HepG2 (cell line): ENCODE results near the gene ATP1A1. TPM values are rescaled to one million over a fixed set of nuclear protein-coding genes. Genes with fewer than 3 reads are reported as not detected.

Experiments used
- CCDC6 ChIP-seq: sonication (generic); formaldehyde crosslinking; IDR thresholded peaks from 2 replicates; pipeline ENCODE4 v1.8.1; 2022; ENCODE audit warnings: mild to moderate bottlenecking, missing genetic modification reagents, moderate library complexity
- GZF1 ChIP-seq: sonication (generic); formaldehyde crosslinking; IDR thresholded peaks from 2 replicates; pipeline ENCODE4 v1.5.1; 2020; ENCODE audit warnings: mild to moderate bottlenecking, missing genetic modification reagents
- KAT2B ChIP-seq: fragments of 150-350 bp; IDR thresholded peaks from 2 replicates; pipeline ENCODE4 v1.6.1; 2014; ENCODE audit warnings: low read depth, low read length, borderline replicate concordance
- KDM3A ChIP-seq: IDR thresholded peaks from 2 replicates; pipeline ENCODE4 v1.6.1; 2018; ENCODE audit warnings: low read depth, missing compliant biosample characterization
- SCMH1 ChIP-seq: sonication (generic); formaldehyde crosslinking; IDR thresholded peaks from 2 replicates; pipeline ENCODE4 v1.9.0; 2021; ENCODE audit warnings: missing genetic modification reagents, mild to moderate bottlenecking, borderline replicate concordance
- SMAD9 ChIP-seq: sonication (generic); formaldehyde crosslinking; IDR thresholded peaks from 2 replicates; pipeline ENCODE4 v1.5.1; 2020; ENCODE audit warnings: mild to moderate bottlenecking, missing genetic modification reagents
- STAG1 ChIP-seq: sonication (generic); formaldehyde crosslinking; IDR thresholded peaks from 2 replicates; pipeline ENCODE4 v1.4.0; 2020; ENCODE audit warnings: missing genetic modification reagents
- TARDBP ChIP-seq: sonication (generic); formaldehyde crosslinking; IDR thresholded peaks from 2 replicates; pipeline ENCODE4 v1.8.0; 2022; ENCODE audit warnings: mild to moderate bottlenecking, missing genetic modification reagents
- THAP11 ChIP-seq: IDR thresholded peaks from 2 replicates; pipeline ENCODE4 v1.6.1; 2016; ENCODE audit warnings: missing biosample characterization, missing genetic modification reagents
- ZBTB20 ChIP-seq: sonication (generic); formaldehyde crosslinking; IDR thresholded peaks from 2 replicates; pipeline ENCODE4 v1.8.1; 2023; ENCODE audit warnings: missing genetic modification reagents, low read depth, mild to moderate bottlenecking, borderline replicate concordance
- ZNF12 ChIP-seq: sonication (generic); formaldehyde crosslinking; IDR thresholded peaks from 2 replicates; pipeline ENCODE4 v1.5.0; 2020; ENCODE audit warnings: missing genetic modification reagents
- ZNF225 ChIP-seq: sonication (generic); formaldehyde crosslinking; IDR thresholded peaks from 2 replicates; pipeline ENCODE4 v1.4.0; 2020; ENCODE audit warnings: mild to moderate bottlenecking, missing genetic modification reagents
- ZNF678 ChIP-seq: sonication (generic); formaldehyde crosslinking; IDR thresholded peaks from 2 replicates; pipeline ENCODE4 v1.4.0; 2020; ENCODE audit warnings: mild to moderate bottlenecking, missing genetic modification reagents
- ZSCAN9 ChIP-seq: IDR thresholded peaks from 2 replicates; pipeline ENCODE4 v1.6.1; 2016; ENCODE audit warnings: borderline replicate concordance
- polyA plus RNA-seq, 8 experiments: library from polyadenylated mRNA; depleted of rRNA in 3 of 8; stranded (reverse) in 7 of 8; unstranded in 1 of 8; fragments of >200 nt; fragmentation: Illumina TruSeq in 4 of 8; extraction: Trizol in 4 of 8; gene quantifications; 2 replicates each; pipeline versions ENCODE4 v1.2.1 to v1.2.3, GENCODE V29; 2011 to 2016; ENCODE audit warnings: low read depth in 4 of 8, missing spikeins in 1 of 8, mixed read lengths in 1 of 8; ENCODE audit not compliant: insufficient read depth in 1 of 8
- total RNA-seq, 5 experiments: library from RNA; depleted of rRNA; stranded (reverse); fragments of >200 nt; fragmentation: Illumina TruSeq; extraction: Trizol; gene quantifications; 2 replicates each; pipeline ENCODE4 v1.2.3, GENCODE V29; 2016; ENCODE audit warnings: low read depth in 1 of 5
- TF ChIP-seq, protein P1 (sequence below): sonication (generic); formaldehyde crosslinking; IDR thresholded peaks from 2 replicates; pipeline ENCODE4 v1.5.1; 2020; ENCODE audit warnings: missing genetic modification reagents, mild to moderate bottlenecking, borderline replicate concordance
- TF ChIP-seq, protein P2 (sequence below): fragments of 450-650 bp; IDR thresholded peaks from 2 replicates; pipeline ENCODE4 v1.6.1; 2016
- TF ChIP-seq, protein P3 (sequence below): IDR thresholded peaks from 2 replicates; pipeline ENCODE4 v1.6.1; 2012; ENCODE audit warnings: low read length, improper control_type of control experiment
- TF ChIP-seq, protein P4 (sequence below): sonication (generic); formaldehyde crosslinking; IDR thresholded peaks from 2 replicates; pipeline ENCODE4 v1.4.0; 2020; ENCODE audit warnings: mild to moderate bottlenecking, missing genetic modification reagents

The ATP1A1 gene
- total and polyA plus RNA-seq, 2 of the 13 experiments (the other 11 are each of a cell fraction or from before 2014, with no cell fraction given) = 280 to 705 TPM

DNA sequence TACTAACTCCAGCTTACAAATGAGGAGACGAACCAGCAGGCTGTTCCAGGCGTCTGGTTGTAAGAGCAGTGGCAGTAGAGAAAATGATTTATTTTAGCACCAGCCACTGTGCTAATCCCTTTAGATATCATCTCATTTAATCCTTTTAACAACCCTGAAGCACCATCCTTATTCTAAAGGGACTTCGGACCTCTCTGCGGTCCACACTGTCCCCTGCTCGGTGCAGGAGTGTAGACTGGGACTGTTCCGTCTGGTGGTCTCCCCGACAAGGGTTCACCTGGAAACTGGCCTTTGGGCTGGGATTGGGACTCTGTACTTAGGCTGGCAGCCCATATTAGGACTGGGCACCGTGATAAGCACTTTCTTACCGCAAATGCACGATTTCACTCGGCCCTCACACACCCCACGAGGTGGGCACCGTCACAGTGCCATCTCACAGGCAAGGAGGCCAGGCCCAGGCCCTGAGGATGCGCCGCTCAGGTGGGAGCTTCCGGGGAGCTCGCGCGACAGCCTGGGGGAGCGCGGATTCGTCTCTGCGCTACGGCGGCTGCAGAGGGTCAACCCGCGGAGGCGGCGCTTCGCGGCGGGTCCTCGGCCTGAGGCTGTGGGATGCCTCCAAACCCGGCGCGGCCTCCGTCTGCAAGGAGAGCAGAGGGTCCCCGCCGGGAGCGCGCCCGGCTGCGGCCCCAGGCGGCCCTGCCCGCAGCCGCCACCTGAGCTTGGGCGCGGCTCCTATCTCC lies 45.2 kb downstream of the ATP1A1 start (continued):
- TF ChIP-seq, protein P1, sequence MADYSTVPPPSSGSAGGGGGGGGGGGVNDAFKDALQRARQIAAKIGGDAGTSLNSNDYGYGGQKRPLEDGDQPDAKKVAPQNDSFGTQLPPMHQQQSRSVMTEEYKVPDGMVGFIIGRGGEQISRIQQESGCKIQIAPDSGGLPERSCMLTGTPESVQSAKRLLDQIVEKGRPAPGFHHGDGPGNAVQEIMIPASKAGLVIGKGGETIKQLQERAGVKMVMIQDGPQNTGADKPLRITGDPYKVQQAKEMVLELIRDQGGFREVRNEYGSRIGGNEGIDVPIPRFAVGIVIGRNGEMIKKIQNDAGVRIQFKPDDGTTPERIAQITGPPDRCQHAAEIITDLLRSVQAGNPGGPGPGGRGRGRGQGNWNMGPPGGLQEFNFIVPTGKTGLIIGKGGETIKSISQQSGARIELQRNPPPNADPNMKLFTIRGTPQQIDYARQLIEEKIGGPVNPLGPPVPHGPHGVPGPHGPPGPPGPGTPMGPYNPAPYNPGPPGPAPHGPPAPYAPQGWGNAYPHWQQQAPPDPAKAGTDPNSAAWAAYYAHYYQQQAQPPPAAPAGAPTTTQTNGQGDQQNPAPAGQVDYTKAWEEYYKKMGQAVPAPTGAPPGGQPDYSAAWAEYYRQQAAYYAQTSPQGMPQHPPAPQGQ (CRISPR knock-in tag) = peak; percentile 42; the same call in 1 of the 2 replicates
- TF ChIP-seq KDM3A (CRISPR knock-in tag) = peak; percentile 70; the same call in 1 of the 2 replicates
- no peak for TF ChIP-seq GZF1 (CRISPR knock-in tag)
- no peak for TF ChIP-seq KAT2B
- TF ChIP-seq, protein P2, sequence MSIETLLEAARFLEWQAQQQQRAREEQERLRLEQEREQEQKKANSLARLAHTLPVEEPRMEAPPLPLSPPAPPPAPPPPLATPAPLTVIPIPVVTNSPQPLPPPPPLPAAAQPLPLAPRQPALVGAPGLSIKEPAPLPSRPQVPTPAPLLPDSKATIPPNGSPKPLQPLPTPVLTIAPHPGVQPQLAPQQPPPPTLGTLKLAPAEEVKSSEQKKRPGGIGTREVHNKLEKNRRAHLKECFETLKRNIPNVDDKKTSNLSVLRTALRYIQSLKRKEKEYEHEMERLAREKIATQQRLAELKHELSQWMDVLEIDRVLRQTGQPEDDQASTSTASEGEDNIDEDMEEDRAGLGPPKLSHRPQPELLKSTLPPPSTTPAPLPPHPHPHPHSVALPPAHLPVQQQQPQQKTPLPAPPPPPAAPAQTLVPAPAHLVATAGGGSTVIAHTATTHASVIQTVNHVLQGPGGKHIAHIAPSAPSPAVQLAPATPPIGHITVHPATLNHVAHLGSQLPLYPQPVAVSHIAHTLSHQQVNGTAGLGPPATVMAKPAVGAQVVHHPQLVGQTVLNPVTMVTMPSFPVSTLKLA = no peak
- TF ChIP-seq STAG1 = 0 out of 2 replicates have a peak, but pooled peaks have one; percentile 35
- TF ChIP-seq ZBTB20 (CRISPR knock-in tag) = peak; percentile 60; the same call in 1 of the 2 replicates
- no peak for TF ChIP-seq SMAD9 (CRISPR knock-in tag)
- TF ChIP-seq ZNF12 = no peak
- no peak for TF ChIP-seq ZNF678 (CRISPR knock-in tag)
- TF ChIP-seq, protein P3, sequence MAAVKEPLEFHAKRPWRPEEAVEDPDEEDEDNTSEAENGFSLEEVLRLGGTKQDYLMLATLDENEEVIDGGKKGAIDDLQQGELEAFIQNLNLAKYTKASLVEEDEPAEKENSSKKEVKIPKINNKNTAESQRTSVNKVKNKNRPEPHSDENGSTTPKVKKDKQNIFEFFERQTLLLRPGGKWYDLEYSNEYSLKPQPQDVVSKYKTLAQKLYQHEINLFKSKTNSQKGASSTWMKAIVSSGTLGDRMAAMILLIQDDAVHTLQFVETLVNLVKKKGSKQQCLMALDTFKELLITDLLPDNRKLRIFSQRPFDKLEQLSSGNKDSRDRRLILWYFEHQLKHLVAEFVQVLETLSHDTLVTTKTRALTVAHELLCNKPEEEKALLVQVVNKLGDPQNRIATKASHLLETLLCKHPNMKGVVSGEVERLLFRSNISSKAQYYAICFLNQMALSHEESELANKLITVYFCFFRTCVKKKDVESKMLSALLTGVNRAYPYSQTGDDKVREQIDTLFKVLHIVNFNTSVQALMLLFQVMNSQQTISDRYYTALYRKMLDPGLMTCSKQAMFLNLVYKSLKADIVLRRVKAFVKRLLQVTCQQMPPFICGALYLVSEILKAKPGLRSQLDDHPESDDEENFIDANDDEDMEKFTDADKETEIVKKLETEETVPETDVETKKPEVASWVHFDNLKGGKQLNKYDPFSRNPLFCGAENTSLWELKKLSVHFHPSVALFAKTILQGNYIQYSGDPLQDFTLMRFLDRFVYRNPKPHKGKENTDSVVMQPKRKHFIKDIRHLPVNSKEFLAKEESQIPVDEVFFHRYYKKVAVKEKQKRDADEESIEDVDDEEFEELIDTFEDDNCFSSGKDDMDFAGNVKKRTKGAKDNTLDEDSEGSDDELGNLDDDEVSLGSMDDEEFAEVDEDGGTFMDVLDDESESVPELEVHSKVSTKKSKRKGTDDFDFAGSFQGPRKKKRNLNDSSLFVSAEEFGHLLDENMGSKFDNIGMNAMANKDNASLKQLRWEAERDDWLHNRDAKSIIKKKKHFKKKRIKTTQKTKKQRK = no peak
- TF ChIP-seq, protein P4, sequence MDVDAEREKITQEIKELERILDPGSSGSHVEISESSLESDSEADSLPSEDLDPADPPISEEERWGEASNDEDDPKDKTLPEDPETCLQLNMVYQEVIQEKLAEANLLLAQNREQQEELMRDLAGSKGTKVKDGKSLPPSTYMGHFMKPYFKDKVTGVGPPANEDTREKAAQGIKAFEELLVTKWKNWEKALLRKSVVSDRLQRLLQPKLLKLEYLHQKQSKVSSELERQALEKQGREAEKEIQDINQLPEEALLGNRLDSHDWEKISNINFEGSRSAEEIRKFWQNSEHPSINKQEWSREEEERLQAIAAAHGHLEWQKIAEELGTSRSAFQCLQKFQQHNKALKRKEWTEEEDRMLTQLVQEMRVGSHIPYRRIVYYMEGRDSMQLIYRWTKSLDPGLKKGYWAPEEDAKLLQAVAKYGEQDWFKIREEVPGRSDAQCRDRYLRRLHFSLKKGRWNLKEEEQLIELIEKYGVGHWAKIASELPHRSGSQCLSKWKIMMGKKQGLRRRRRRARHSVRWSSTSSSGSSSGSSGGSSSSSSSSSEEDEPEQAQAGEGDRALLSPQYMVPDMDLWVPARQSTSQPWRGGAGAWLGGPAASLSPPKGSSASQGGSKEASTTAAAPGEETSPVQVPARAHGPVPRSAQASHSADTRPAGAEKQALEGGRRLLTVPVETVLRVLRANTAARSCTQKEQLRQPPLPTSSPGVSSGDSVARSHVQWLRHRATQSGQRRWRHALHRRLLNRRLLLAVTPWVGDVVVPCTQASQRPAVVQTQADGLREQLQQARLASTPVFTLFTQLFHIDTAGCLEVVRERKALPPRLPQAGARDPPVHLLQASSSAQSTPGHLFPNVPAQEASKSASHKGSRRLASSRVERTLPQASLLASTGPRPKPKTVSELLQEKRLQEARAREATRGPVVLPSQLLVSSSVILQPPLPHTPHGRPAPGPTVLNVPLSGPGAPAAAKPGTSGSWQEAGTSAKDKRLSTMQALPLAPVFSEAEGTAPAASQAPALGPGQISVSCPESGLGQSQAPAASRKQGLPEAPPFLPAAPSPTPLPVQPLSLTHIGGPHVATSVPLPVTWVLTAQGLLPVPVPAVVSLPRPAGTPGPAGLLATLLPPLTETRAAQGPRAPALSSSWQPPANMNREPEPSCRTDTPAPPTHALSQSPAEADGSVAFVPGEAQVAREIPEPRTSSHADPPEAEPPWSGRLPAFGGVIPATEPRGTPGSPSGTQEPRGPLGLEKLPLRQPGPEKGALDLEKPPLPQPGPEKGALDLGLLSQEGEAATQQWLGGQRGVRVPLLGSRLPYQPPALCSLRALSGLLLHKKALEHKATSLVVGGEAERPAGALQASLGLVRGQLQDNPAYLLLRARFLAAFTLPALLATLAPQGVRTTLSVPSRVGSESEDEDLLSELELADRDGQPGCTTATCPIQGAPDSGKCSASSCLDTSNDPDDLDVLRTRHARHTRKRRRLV = 0 out of 2 replicates have a peak, but pooled peaks have one; percentile 42
- TF ChIP-seq CCDC6 (CRISPR knock-in tag) = peak; percentile 51; the same call in 1 of the 2 replicates
- peak; percentile 23; the same call in 1 of the 2 replicates for TF ChIP-seq ZSCAN9
- TF ChIP-seq THAP11 (CRISPR knock-in tag) = peak; percentile 90
- no peak for TF ChIP-seq SCMH1 (CRISPR knock-in tag)
- TF ChIP-seq TARDBP (CRISPR knock-in tag) = peak; percentile 83
- TF ChIP-seq ZNF225 (CRISPR knock-in tag) = peak; percentile 82
